HG02571 (cell line): ENCODE measurements around the gene CELF1.

Experiments used
- ATAC-seq: cut with Tn5 transposase; IDR thresholded peaks from one replicate; pipeline ENCODE4 v1.9.1; 2021; ENCODE audit warnings: mild to moderate bottlenecking, moderate library complexity; ENCODE audit not compliant: unreplicated experiment

CELF1 gene

DNA sequence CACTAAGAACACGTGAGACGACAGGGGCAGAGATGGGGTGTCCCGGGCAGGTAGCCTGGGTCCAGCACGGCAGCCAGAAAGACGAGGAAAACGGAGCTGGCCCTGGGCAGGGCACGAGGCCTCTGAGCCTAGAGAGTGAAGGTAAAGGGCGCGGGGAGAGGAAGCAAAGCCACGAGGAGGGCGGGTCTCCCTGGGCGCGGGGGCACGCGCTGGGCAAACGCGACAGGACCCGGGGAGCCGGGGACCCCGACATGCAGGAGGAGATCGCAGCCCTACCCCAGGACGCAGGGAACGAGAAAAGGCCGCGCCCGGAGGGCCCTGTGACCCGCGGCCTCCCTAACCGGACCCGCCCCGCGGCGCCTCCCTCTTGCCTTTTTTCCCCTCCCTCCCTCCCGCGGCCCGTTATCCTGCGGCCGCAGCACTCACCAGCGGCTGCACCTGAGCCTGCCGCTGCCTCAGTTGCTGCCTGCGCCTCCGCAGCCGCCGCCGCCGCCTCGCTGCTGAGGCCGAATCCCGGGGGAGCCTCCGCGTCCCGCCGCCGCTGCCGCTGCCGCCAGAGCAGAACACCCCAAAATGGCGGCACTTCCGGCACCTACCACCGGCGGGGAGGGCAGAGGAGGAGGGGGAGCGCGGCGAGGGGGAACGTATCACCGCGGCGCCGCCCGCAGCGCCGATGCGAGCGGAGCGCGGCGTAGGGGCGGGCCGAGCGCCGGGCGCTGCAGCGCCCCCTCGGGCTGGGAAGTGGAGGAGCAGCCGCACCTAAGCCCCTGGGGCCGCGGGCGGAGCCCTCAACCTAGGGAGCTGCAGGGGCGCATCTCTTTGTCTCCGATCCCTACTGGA, at the start of gene CELF1:
TSS of gene CELF1 (minus strand) at position 567 of the 840 bp plus-strand sequence. CDS start 53,609 bp downstream, outside the sequence.
- peak; percentile 88 for ATAC-seq

DNA sequence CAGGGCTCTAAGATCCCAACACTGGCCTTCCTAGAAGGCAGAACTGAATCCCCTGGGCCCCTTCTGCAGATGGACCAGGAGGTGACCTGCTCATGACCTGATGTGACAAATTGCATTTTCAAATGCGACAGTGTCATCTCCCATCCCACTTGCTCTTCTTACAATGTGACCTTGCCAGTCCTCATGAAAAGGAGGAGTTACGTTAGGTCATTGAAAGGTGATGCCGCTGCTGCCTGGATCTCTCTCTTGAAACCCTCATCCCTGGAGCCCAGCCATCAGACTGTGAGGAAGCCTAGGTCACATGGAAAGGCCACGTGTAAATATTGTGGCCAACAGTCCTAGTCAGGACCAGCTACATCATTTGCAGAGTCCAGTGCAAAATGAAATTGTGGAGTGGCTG, 47.0 kb upstream of the CELF1 start:
- no peak for ATAC-seq

DNA sequence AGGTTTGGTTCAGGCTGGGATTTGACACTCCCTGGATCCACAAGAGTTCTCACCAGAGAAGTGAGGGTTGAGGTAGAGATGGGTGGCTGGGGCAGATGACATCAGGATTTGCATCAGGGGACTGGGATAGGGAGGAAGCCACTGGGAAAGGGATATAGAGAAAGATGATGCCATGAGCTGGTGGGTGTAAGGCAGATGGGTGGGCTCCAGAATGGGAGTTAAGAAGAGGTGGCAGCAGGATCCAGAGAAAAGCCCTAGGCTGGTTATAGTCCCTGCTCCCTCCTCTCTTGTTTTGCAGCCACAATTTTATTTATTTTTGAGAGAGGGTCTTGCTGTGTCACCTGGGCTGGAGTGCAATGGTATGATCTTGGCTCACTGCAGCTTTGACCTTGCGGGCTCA, 43.0 kb upstream of the CELF1 start:
- ATAC-seq, result no peak

DNA sequence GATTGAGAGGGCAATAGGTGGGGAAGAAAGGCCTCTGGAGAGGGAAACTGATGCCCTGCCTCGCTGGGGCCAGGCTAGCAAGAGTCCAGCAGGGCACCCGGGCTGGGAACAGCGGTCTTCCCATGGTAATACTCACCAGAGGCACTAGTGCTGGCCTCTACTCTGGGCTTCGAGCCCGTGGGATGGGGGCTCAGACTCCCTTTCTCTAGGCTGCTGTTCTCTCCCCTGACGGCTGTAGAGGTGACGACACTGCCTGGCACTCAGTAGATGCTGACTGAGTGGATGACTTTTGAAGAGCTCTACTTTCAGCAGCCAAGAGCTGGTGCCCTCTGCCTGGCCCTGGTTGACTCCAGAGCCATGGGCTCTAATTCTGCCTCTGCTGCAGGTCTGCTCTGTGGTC, 42.1 kb upstream of the CELF1 start:
- no peak for ATAC-seq

DNA sequence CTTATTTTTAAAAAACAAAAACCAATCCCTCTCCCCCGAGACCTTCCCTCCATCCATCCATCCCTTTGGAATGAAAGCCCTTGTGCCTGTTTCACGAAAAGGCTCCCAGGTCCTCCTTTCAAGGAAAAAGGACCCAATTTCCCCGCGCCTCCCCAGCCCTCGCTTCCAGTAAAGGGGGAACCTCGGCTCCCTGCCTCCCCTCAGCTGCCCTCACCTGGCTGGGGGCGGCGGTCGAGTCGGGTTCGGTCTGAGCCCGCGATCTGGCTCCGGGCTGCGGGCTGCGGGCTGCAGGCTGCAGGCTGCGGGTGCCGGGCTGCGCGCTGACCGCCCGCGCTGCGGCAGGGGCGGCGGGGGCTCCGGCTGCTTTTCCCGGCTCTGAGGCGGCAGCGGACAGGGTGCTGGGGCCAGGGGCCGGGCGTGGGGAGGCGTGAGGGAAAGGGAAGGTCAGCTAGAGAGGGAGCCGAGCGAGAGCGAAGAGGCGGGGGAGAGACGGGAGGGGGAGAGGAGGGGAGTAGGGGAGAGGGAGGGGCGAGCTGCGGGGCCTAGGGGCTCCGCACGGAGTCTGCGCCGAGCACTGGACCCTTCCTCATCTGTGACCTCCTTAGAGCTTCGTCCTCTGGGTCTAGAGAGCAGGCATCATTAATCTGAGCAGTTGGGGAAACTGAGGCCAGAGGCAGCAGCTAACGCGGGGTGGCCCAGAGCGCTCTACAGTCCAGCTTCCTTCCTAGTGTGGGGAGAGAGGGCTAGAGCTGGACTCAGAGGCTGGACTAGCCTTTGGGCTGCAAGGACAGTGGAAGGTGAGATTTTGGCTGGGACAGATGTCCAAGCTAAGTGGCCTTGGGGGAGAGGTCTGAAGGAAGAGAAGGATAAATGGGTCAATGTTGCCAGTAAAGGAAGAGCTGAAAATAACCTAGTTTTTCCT, 41.3 kb upstream of the CELF1 start, which contains the start of gene C1QTNF4:
TSS of gene C1QTNF4 (minus strand) at position 478 of the 922 bp plus-strand sequence. CDS start 3,601 bp downstream, outside the sequence.
- no peak for ATAC-seq

DNA sequence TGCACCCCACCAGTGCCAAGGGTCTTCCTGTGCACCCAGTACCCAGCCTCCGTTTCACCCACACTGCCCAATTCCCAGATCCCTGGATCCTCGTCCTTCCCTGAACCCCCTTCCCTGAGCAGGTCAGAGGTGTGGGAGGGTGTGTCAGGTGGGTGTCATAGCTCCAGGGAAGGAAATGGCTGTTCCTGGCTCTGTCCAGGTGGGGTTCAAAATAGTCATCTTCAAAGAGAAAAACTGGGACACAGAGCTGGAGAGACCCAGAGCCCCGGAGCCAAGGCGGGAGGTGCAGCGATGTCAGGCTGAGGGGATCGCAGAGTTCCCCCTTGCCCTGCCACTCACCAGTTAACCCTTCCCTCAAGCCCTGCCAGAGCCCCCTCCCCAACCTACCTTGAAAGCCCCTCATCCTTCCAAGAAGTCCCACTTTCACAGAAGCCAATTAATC, 40.6 kb upstream of the CELF1 start:
- ATAC-seq, result no peak

DNA sequence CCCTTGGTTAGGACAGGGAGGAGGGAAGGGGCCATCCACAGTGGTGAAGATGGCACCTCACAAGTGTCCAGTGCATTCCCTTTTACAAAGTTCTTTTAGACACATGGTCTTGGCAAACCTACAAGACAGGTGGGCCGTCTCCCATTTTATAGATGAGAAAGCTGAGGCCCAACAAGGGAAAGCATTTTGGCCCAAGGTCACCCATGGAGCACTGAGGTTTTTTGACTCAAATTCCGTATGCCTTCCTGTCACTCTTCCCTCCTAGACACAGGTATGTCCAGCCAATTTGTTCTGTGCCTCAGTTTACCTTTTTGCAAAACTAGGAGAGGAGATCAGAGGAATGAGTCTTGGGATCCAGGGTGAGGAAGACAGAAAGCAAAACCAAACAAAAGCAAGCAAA, 40.0 kb upstream of the CELF1 start:
- no peak for ATAC-seq

DNA sequence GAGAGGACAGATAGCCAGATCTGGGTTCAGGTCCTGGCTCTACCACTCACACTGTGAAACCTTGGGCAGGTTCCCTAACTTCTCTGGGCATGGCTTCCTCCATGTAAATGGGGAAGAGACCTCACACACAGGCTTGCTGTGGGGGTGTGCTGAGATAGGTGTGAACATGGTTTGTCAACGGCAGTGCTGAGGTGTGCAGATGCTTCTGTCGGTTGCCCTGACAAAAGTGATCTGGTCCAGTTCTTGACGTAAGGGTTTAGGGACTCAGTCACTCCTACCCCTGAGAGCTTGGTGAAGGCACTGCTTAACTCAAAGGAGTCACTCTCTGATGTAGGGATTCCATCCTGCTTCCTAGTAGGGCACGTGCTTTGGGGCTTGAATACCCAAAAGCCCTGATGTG, 39.3 kb upstream of the CELF1 start:
- ATAC-seq, result no peak

DNA sequence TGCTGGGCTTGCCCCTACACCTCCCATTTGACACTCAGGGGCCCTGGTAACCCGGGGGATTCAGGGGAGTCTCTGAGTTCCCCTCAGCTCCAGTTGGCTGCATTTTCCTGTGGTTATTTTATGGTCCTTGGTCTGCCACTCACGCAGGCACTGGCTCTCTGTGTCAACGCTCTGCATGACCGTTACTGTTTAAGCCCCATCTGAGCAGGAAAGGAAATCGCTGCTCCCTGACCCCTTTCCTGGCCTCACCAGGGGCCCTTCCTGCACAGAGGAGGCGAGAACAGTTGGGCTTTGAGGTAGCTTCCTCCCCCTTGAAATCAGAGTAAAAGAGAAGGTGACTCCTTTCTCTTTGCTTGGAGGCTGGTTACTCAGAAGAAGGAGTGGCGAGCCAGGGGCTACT, 38.8 kb upstream of the CELF1 start:
- ATAC-seq, result no peak

DNA sequence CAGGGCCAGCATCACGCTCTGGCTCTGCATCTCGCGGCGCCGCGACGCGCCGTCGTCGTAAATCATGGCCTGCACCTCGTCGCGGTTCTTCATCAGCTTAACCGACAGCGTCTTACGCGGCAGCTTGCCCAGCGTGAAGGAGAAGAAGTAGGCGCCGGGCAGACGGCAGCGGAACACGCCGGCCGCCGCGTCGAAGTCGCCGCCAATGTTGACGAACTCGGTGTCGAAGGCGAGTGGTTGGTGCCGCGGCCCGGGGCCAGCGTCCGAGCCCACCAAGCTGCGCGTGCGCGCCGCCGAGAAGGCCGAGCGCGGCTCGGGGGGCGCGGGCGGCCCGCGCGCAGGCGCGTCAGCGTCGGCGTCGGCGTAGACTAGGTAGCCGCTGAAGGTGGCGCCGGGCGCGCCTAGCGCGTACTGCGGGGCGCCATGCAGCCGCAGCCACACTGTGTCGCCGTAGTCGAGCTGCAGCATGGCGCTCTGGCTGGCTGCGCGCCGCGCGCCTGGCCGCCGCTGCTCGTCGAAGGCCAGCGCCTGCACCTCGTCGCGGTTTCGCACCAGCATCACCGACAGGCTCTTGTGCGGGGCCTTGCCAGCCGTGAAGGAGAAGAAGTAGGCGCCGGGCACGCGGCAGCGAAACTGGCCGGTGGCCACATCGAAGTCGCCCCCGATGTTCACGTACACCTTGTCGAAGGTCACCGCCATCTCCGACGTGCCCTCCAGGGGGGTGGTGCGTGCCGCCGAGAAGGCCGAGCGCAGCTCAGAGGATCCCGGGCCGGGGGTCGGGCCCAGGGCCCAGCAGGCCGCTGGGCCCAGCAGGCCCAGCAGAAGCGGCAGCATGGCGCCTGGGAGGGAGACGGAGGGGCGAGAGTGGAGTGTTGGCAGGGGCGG, 37.3 kb upstream of the CELF1 start:
- no peak for ATAC-seq

DNA sequence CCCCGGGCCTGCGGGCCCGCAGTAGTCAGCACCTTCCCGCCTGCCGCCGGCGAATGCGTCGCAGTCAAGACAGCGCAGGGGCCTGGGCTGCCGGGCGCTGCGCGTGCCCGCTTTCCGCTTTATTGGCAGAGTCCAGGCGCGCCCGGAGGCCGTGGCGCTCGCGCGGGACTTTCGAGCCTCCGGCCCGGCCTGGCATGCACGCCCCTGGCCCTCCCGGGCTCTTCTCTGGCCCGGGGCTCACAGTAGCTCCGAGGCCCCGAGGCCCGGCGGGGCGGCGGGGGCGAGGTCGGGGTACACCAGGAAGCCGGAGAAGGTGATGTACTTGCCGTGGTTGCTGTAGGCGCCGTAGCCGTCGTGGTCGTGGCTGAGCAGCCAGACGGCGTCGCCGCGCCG, 36.6 kb upstream of the CELF1 start:
- no peak for ATAC-seq

DNA sequence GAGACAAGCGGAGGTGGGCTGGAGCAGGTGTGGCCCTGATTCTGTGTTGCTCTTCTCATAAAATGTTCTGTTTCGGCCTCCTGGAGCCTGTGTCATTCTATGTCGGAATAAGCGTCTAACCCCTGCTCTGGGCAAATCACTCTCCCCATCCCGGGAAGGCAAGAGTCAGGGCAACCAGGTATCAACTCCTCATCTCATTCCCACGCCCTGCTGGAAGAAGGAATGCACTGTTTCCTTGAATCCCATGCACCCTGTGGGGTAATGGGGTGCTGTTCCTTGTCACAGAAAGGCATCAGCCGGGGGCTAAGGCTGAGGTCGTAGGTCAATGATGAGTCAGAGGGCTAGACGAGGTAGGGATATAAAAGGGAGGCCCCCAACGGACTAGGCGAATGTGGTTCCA, 36.2 kb upstream of the CELF1 start:
- no peak for ATAC-seq

DNA sequence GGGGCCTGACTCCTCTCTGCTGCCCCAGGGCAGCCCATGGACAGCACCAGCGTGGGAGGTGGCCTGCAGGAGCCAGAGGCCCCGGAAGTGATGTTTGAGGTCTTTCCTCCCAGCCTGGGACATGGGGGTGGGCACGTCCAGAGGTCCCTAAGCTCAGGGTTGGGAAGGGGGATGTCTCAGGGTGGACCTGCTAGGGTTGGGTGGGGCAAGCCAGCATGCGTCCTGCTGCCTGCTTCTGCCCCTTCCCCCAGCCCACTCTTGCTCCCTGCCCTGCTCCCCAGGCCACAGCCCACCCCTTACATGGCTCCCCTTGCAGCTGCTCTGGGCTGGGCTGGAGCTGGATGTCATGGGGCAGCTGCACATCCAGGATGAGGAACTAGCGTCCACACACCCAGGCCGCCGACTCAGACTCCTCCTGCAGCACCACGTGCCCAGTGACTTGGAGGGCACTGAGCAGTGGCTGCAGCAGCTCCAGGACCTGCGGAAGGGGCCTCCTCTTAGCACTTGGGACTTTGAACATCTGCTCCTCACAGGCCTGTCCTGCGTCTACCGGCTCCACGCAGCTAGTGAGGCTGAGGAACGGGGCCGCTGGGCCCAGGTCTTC, 34.9 kb upstream of the CELF1 start:
- no peak for ATAC-seq

DNA sequence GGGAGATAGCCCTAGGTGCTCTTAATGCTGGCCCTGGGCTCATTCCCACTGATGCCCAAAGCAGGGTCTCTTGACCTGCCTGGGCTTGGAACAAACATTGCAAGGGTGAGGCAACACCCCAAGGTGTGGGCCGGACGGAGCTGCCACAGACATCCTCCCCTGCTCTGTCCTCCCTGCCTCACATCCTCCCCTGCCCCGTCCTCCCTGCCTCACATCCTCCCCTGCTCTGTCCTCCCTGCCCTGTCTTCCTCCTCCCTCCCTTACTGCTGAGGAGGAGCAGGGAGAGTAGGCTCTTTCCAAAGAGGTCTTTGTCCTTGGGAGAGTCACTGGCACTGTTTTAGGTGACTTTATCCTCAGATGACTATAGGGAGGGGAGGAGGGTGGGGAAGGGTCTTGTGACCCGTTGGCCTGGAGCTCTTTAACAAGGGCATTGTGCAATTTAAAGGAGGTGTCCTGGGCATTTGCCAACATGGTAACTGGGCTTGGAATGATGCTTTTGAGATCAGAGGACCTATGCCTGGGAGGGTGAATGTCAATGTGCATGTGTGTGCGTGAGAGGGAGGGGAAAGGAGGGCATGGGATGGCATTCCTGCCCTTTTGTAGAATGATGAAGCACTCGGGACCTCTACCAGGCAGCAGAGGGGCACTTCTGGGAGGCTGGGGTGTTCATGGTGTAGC, 34.2 kb upstream of the CELF1 start:
- no peak for ATAC-seq

DNA sequence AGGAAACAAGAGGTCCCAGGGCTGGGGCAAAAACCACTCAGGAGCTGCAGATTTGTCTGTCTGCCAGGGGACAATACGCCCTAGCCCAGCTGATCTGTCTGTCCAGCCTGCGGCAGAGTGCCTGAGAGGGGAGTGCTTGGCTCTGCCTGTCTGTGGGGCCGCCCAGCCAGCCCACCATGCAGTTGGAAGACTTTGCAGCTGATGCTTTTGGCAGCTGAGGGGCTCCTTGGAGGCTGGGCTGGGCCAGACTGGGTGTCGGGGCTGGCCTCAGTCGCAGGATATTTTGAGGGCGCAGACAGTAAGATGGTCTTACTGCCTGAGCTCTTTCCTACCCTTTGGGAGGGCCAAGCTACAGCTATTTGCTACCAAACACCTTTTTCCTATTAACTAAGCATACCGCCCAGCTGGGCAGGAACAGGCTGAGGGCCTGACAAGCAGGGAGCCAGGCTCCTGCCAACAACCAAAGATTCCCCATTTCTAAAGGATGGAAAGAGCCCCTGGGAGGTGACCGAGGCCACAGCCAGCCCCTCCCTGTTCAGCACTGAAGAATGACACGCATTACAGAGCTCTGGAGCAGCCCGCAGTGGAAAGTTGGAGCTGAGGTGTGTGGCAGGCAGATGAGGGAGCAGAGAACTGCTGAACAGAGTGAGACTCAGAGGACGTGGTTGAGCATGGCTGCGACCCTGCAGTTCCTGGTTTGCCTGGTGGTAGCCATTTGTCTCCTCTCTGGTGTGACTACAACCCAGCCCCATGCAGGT, 33.3 kb upstream of the CELF1 start, which contains the start of gene FAM180B:
TSS of gene FAM180B (plus strand) at position 581 of the 758 bp plus-strand sequence. CDS start at position 672, 91 bp downstream.
- no peak for ATAC-seq

DNA sequence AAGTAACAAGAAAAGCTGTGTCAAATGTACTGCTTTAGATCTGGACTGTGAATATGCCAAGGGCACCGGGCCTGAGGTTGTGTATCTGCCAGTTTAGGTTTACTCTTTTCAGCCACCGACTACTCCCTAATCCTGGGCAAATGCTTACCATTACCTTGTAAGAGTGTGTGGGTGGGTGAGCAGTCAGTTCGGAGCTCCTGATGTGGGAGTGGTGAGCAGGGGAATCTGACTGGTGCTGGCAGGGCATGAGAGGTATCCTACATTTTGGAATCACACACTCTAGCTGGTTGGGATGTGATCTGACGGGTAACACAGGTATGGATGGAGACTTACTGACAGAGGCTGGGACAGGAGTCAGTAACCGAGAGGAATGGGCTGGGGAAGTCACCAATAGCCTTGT, 30.9 kb upstream of the CELF1 start:
- ATAC-seq, result no peak

DNA sequence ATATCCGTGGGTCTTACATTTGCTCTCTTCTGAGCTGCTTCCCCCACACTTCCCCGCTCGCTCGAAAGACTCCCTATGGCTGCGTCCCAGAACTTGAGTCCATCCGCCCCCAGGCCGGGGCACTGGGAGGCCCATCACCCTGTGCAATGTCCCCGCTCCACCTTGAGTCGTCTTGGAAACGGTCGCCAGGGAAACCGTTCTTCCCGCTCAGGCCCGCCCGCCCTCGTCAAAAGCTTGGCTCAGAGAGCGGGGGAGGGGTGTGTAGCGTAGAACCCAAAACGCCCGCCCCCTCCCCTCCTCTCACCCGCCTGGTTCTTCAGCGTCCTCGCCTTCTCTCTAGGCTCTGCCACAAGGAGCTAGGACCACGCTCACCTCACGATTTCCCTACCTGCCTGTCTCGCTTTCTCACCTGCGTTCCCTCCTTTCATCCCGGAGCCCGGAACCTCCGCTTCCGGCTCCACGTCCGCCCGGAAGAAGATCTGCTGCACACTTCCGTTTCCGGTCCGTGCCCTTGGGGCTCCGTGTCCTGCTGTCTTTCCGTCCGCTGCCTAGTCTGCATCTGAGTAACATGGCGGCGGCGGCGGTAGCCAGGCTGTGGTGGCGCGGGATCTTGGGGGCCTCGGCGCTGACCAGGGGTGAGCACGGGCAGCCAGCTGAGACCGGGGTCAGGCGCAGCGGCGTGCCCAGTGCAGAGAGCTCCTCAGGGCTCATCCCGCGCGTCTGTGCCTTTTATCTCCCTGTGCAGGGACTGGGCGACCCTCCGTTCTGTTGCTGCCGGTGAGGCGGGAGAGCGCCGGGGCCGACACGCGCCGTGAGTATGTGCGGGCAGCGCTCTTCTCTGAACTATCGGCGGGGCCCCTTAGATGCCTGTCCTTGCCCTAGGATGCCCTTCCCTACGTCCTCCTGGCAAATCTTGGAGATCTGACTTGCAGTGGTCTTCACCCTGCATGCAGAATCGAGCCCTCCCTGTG, 25.9 kb upstream of the CELF1 start, which contains the start of the genes KBTBD4 and NDUFS3:
TSS of gene KBTBD4 (minus strand) at position 447 of the 971 bp plus-strand sequence. CDS start at position 428, 19 bp downstream.
TSS of gene NDUFS3 (plus strand) at position 551 of the 971 bp plus-strand sequence. CDS start at position 569, 18 bp downstream.
- peak; percentile 86 for ATAC-seq
